RWPE2 (cell line): ENCODE data around the gene ANO3.

Experiments used
- ATAC-seq: fragments of 200-7000 bp; cut with Tn5 transposase; 3 replicates; pipeline ENCODE4 v1.9.1; 2021; ENCODE audit warnings: low read depth
- DNase-seq: peaks from one replicate; pipeline ENCODE4 v3.0.0-alpha.2; 2020; ENCODE audit warnings: low spot score
- H3K27ac ChIP-seq: fragments of 450-650 bp; 2 replicates; pipeline ENCODE4 v1.5.1; 2017; ENCODE audit warnings: mild to moderate bottlenecking; ENCODE audit not compliant: poor library complexity, severe bottlenecking
- H3K27me3 ChIP-seq: fragments of 250-450 bp; sonication (Bioruptor Pico); 2 replicates; pipeline ENCODE4 v1.5.1; 2021; ENCODE audit warnings: mild to moderate bottlenecking, moderate library complexity; ENCODE audit not compliant: insufficient read depth, poor library complexity, severe bottlenecking
- H3K36me3 ChIP-seq: fragments of 250-450 bp; sonication (Bioruptor Pico); 2 replicates; pipeline ENCODE4 v1.5.1; 2020; ENCODE audit warnings: low read depth, mild to moderate bottlenecking, moderate library complexity
- H3K4me1 ChIP-seq: fragments of 250-450 bp; sonication (Bioruptor Pico); 2 replicates; pipeline ENCODE4 v1.5.1; 2021; ENCODE audit warnings: mild to moderate bottlenecking, moderate library complexity; ENCODE audit not compliant: insufficient read depth, poor library complexity, severe bottlenecking
- H3K4me3 ChIP-seq: fragments of 250-450 bp; sonication (Bioruptor Pico); 2 replicates; pipeline ENCODE4 v1.5.1; 2021; ENCODE audit warnings: mild to moderate bottlenecking, moderate library complexity; ENCODE audit not compliant: severe bottlenecking
- H3K9me3 ChIP-seq: fragments of 250-450 bp; sonication (Bioruptor Pico); 2 replicates; pipeline ENCODE4 v1.5.1; 2021; ENCODE audit warnings: mild to moderate bottlenecking, moderate library complexity; ENCODE audit not compliant: severe bottlenecking
- TF ChIP-seq, protein P1 (sequence below): fragments of 450-650 bp; IDR thresholded peaks from one replicate; pipeline ENCODE4 v1.5.1; 2017; ENCODE audit warnings: mild to moderate bottlenecking, moderate library complexity; ENCODE audit not compliant: poor library complexity, severe bottlenecking

Gene ANO3

DNA sequence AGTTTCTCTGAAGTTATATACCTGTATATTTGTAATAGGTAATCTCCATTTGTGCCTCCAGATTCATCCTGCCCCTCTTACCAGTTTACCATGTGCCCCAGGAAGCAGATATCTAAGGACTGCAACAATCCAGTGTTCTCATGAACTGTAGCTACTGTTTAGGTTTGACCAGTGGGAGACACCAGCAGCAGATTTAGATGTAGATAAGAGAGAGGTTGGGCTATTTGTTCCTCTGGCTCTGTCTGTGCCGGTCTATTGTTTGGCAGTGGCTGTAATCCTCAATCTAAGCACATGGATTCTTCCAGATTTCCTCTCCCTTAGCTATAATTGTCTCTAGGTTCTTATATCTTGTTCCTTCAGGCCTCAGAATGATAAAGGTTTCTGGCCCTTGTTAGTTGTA lies 88.4 kb downstream of the ANO3 start:
- no peak for DNase-seq
- H3K9me3 ChIP-seq = no peaks in the 10 kb centered on the region
- no peaks in the 10 kb centered on the region for H3K27me3 ChIP-seq
- no peak overlapping the region for H3K4me3 ChIP-seq
- no peak overlapping the region for H3K27ac ChIP-seq
- TF ChIP-seq, protein P1, sequence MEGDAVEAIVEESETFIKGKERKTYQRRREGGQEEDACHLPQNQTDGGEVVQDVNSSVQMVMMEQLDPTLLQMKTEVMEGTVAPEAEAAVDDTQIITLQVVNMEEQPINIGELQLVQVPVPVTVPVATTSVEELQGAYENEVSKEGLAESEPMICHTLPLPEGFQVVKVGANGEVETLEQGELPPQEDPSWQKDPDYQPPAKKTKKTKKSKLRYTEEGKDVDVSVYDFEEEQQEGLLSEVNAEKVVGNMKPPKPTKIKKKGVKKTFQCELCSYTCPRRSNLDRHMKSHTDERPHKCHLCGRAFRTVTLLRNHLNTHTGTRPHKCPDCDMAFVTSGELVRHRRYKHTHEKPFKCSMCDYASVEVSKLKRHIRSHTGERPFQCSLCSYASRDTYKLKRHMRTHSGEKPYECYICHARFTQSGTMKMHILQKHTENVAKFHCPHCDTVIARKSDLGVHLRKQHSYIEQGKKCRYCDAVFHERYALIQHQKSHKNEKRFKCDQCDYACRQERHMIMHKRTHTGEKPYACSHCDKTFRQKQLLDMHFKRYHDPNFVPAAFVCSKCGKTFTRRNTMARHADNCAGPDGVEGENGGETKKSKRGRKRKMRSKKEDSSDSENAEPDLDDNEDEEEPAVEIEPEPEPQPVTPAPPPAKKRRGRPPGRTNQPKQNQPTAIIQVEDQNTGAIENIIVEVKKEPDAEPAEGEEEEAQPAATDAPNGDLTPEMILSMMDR = no peak
- no peaks in the 10 kb centered on the region for H3K4me1 ChIP-seq
- ATAC-seq = no peak
- H3K36me3 ChIP-seq = no peaks in the 10 kb centered on the region

DNA sequence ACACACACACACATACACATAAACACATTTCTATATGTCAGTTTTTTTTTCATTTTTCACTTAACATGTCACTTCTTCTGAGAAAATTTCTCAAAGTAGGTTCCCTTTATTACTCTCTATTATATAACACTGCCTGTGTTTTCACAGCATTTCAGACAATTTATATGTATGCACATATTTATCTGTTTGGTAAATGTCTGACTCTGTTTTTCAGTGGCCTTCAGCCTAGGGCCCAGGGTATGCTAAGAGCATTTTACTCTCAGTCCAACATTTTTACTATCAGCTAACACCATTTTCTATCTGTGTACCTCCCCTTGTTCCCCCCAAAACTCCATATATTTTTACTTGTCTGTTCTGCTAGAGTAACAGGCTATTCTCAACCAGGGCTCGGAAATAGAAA lies 92.3 kb downstream of the ANO3 start:
- no peak overlapping the region for H3K27ac ChIP-seq
- TF ChIP-seq, protein P1 = no peak
- no peaks in the 10 kb centered on the region for H3K4me1 ChIP-seq
- no peak for ATAC-seq
- H3K4me3 ChIP-seq = no peak overlapping the region
- DNase-seq = no peak
- H3K27me3 ChIP-seq = no peaks in the 10 kb centered on the region
- H3K9me3 ChIP-seq = no peaks in the 10 kb centered on the region
- H3K36me3 ChIP-seq = no peaks in the 10 kb centered on the region

DNA sequence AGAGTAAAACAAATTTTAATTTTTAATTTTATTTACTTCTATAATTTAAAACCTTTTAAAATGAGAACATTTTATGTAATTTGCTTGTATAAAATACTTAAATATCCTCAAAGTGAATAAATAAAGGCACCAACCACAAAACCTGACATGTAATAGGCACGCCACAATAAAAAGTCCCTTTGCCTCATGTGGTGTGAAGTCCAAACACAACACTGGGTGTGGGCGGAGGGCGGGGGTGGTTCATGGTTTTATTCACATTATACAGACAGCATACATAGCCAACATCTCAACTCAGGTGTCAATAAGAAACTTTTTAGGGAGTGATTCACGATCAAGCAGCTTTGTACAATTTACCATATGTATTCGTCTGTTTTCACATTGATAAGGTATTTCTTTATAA lies 107.9 kb downstream of the ANO3 start:
- H3K27me3 ChIP-seq = peaks cover 2% of the 10 kb centered on the region
- DNase-seq (no peak), ATAC-seq (no peak)
- no peaks in the 10 kb centered on the region for H3K36me3 ChIP-seq
- no peaks in the 10 kb centered on the region for H3K9me3 ChIP-seq
- H3K4me3 ChIP-seq = no peak overlapping the region
- TF ChIP-seq, protein P1 = no peak
- H3K4me1 ChIP-seq = no peaks in the 10 kb centered on the region
- H3K27ac ChIP-seq = no peak overlapping the region

DNA sequence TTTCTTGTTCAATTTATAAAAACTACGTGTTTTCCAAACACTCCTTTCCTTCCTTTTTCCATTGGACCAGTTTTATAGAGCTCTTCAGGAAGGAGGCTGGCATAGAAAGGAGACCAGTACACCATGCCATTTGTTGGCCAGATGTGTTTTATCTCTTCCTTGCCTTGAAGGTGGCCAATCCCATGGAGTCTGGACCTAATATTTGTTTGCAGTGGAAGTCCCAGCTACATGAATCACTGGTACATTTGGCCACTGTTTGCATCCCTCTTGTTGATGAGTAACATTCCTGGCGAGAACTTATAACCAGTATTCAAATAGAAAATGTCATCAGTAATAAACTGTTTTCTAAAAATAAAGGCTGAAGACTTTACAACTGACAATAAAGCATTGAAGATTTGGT lies 110.2 kb downstream of the ANO3 start:
- ATAC-seq = no peak
- no peaks in the 10 kb centered on the region for H3K9me3 ChIP-seq
- H3K36me3 ChIP-seq = no peaks in the 10 kb centered on the region
- peaks cover 2% of the 10 kb centered on the region for H3K27me3 ChIP-seq
- no peak overlapping the region for H3K4me3 ChIP-seq
- TF ChIP-seq, protein P1 = no peak
- no peak for DNase-seq
- no peaks in the 10 kb centered on the region for H3K4me1 ChIP-seq
- H3K27ac ChIP-seq = no peak overlapping the region

DNA sequence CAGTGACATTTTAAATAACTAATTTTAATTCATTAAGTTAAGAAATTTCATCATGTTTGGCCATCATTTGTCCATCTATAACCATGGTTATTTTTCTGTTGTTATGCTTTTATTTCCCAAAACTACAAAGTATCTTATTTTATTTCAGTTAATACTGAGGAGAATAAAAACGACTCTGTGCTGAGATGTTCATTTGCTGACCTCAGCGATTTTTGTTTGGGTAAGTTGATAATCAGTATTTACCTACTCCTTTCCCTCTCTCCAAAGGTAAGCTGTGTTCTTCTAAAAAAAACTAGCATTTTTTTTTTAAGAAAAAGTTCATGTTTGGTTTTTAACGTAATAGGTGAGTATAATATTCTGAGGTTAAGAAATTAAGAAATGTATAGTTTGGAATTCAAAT lies 111.7 kb downstream of the ANO3 start:
- ATAC-seq = no peak
- H3K36me3 ChIP-seq = no peaks in the 10 kb centered on the region
- no peak for DNase-seq

More for the DNA sequence above, 111.7 kb downstream of the ANO3 start:
- no peaks in the 10 kb centered on the region for H3K4me1 ChIP-seq
- no peaks in the 10 kb centered on the region for H3K9me3 ChIP-seq
- H3K4me3 ChIP-seq = no peak overlapping the region
- no peak overlapping the region for H3K27ac ChIP-seq
- TF ChIP-seq, protein P1 = no peak
- peaks cover 2% of the 10 kb centered on the region for H3K27me3 ChIP-seq
